T-helper 2 cell treated with Interferon-gamma antibody and Interleukin-4, amounts not matched to agents 5 μg/mL and 100 μg/mL, for 36 hours (primary cell): ENCODE results near the gene DOK7.

Experiments
- DNase-seq: peaks from one replicate; pipeline ENCODE4 v3.0.0; 2021; ENCODE audit warnings: low spot score
- H3K27ac Mint-ChIP-seq: one replicate; pipeline ENCODE4 v1.8.0; 2021; ENCODE audit warnings: mild to moderate bottlenecking, mixed read lengths
- H3K27me3 Mint-ChIP-seq: one replicate; pipeline ENCODE4 v1.8.0; 2021; ENCODE audit warnings: low read depth, mixed read lengths
- H3K36me3 Mint-ChIP-seq: one replicate; pipeline ENCODE4 v1.8.0; 2021; ENCODE audit warnings: low read depth, mixed read lengths
- H3K4me1 Mint-ChIP-seq: one replicate; pipeline ENCODE4 v1.8.0; 2021; ENCODE audit warnings: low read depth, mixed read lengths
- H3K4me3 Mint-ChIP-seq: one replicate; pipeline ENCODE4 v1.8.0; 2022; ENCODE audit warnings: mild to moderate bottlenecking, moderate library complexity, mixed read lengths
- H3K9me3 Mint-ChIP-seq: one replicate; pipeline ENCODE4 v1.8.0; 2021; ENCODE audit warnings: mixed read lengths

DOK7 gene

DNA sequence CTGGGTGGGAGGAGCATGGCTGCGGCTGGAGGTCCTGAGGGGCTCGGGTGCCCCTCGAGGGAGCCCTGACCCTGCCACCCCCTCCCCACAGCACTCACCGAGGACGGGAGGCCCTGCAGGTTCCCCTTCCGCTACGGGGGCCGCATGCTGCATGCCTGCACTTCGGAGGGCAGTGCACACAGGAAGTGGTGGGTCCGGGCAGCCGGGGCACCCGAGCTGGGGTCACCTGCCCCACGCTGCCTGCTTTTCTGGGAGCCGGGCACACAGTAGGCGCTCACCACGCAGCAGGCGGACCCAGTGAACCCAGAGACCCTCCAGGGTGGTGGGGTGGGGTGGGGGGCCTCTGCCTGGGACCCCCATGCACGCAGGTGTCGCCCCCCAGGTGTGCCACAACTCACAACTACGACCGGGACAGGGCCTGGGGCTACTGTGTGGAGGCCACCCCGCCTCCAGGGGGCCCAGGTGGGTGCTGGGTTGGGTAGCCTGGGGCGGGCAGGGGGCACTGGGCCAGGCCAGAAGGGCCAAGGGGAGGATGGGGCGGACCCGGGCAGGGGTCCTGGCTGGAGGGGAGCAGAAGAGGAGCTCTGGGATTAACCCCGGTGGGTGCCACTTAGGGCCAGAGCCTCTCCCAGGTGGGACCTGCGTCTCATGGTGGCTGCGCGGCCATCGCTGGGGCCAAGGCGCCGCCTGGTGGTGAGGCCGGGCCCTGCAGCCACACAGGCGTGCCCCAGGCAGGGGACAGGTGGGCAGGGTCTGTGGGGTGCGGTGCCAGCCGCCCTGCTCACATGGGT is 20.0 kb upstream of the DOK7 start:
- Mint-ChIP-seq H3K9me3 (no peaks in the 10 kb centered on the region), H3K4me3 (no peak overlapping the region), H3K27me3 (no peaks in the 10 kb centered on the region), H3K27ac (no peak overlapping the region), H3K4me1 (no peaks in the 10 kb centered on the region), H3K36me3 (no peaks in the 10 kb centered on the region)
- peak; percentile 52 for DNase-seq

DNA sequence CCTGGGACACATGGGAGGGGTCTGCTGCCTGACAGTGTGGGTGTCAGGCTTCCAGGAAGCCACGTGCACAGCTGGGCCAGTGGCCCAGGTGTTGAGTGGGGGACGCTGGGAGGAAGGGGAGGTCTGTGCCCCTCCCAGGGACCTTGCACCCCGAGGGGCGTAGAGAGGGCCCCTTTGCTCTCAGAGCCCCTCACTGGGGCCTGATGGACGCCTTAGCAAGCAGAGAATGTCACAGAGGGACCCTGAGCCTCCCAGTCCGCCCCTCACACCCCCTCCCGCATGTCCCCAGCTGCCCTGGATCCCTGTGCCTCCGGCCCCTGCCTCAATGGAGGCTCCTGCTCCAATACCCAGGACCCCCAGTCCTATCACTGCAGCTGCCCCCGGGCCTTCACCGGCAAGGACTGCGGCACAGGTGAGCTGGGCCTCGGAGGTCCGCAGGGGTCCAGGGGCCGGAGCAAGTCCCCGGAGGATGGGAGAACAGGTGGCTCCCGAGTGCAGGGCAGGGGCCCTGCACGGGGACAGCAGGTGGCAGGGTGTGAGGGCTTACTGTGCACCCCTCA is 19.3 kb upstream of the DOK7 start:
- Mint-ChIP-seq H3K4me3 (no peak overlapping the region), H3K9me3 (no peaks in the 10 kb centered on the region), H3K27me3 (no peaks in the 10 kb centered on the region), H3K36me3 (no peaks in the 10 kb centered on the region), H3K4me1 (no peaks in the 10 kb centered on the region), H3K27ac (no peak overlapping the region)
- no peak for DNase-seq

DNA sequence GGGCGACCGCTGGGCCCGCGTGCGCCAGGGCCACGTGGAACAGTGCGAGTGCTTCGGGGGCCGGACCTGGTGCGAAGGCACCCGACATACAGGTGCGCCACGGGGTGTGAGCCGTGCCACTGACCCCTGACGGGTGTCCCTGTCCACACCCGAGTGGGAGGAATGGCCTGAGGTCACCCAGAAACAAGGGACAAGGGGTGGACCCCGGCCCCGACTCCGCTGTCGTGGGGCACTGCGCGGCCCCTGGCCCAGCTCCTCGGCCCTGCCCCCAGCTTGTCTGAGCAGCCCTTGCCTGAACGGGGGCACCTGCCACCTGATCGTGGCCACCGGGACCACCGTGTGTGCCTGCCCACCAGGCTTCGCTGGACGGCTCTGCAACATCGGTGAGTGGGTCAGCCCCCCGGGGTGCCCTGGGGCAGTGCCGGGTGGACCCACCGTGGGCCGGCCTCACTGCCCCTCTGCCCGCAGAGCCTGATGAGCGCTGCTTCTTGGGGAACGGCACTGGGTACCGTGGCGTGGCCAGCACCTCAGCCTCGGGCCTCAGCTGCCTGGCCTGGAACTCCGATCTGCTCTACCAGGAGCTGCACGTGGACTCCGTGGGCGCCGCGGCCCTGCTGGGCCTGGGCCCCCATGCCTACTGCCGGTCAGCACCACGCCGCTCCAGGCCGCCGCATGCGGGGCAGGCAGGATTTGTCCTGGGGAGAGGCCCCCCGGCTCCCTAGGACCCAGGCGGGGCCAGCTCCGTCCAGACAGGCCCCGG is 18.6 kb upstream of the DOK7 start:
- no peak for DNase-seq

DNA sequence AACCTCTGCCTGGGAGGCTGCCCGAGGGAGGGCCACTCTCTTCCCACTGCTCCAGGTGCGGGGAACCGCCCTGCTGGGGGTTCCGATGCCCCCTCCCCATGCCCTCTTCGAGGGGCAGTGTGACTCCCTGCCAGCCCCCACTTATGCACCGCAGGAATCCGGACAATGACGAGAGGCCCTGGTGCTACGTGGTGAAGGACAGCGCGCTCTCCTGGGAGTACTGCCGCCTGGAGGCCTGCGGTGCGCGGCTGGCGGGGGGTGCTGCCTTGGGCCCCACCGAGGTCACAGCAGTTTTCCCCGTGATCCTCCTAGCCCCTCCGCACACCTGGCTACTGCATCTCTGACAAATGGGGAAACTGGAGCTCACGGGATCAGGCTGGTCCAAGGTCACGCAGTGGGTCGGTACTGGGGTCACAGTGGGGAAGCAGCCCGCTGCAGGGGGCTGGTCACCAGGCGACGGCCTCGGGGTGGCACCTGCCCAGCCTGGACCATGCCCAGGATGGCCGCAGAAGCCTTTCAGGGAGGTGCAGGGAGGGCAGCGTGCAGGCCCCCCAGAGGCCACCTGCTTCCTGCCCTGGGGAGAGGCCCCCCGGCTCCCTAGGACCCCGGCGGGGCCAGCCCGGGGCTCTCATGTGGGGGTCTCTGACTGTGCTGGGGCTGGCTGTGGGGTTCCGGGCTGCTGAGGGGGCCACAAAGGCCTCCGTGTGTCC is 17.8 kb upstream of the DOK7 start:
- no peak for DNase-seq
- Mint-ChIP-seq H3K36me3 (no peaks in the 10 kb centered on the region), H3K4me1 (no peaks in the 10 kb centered on the region), H3K9me3 (no peaks in the 10 kb centered on the region), H3K4me3 (no peak overlapping the region), H3K27ac (no peak overlapping the region), H3K27me3 (no peaks in the 10 kb centered on the region)

More for the DNA sequence above, 18.6 kb upstream of the DOK7 start:
- H3K4me1 Mint-ChIP-seq, result no peaks in the 10 kb centered on the region
- no peaks in the 10 kb centered on the region for H3K36me3 Mint-ChIP-seq
- no peak overlapping the region for H3K27ac Mint-ChIP-seq
- no peaks in the 10 kb centered on the region for H3K27me3 Mint-ChIP-seq
- no peaks in the 10 kb centered on the region for H3K9me3 Mint-ChIP-seq
- no peak overlapping the region for H3K4me3 Mint-ChIP-seq

GRCh38 chr4:3445829-3446545 is 17.1 kb upstream of the DOK7 start:
- no peak for DNase-seq
- Mint-ChIP-seq H3K27me3 (no peaks in the 10 kb centered on the region), H3K4me3 (no peak overlapping the region), H3K4me1 (no peaks in the 10 kb centered on the region), H3K9me3 (no peaks in the 10 kb centered on the region), H3K36me3 (no peaks in the 10 kb centered on the region), H3K27ac (no peak overlapping the region)

GRCh38 chr4:3446631-3447320 is 16.3 kb upstream of the DOK7 start:
- H3K36me3 Mint-ChIP-seq, result no peaks in the 10 kb centered on the region
- no peak overlapping the region for H3K27ac Mint-ChIP-seq
- no peaks in the 10 kb centered on the region for H3K27me3 Mint-ChIP-seq
- no peaks in the 10 kb centered on the region for H3K9me3 Mint-ChIP-seq
- DNase-seq, result no peak
- no peak overlapping the region for H3K4me3 Mint-ChIP-seq
- no peaks in the 10 kb centered on the region for H3K4me1 Mint-ChIP-seq

DNA sequence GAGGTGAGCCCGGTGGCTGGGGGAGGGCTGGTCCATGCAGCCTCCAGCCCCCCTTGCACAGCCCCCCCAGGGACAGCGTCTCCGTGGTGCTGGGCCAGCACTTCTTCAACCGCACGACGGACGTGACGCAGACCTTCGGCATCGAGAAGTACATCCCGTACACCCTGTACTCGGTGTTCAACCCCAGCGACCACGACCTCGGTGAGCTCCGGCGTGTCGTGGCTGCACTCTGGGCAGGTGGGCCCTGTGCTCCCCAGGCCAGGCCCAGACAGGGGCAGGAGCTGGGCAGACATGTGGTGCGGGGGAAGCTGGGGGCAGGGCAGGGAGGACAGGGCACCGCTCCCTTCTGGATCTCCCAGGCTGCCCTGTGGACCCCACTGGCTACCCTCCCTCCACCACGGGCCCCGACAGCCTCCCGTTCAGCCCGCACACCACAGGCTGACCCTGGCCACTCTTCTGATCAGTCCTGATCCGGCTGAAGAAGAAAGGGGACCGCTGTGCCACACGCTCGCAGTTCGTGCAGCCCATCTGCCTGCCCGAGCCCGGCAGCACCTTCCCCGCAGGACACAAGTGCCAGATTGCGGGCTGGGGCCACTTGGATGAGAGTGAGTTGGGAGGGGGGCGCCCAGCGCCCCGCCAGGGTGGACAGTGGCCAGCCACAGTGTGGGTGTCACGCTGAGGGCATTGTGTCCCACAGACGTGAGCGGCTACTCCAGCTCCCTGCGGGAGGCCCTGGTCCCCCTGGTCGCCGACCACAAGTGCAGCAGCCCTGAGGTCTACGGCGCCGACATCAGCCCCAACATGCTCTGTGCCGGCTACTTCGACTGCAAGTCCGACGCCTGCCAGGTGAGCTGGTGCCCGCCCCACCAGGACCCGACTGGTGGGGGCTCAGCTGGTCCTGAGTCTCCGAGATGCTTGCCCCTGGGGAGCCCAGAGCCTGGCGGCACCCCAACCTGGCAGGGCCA is 15.4 kb upstream of the DOK7 start:
- Mint-ChIP-seq H3K27me3 (no peaks in the 10 kb centered on the region), H3K36me3 (no peaks in the 10 kb centered on the region), H3K9me3 (no peaks in the 10 kb centered on the region), H3K4me1 (no peaks in the 10 kb centered on the region), H3K4me3 (no peak overlapping the region), H3K27ac (no peak overlapping the region)
- DNase-seq, result no peak

- no peaks in the 10 kb centered on the region for H3K4me1 Mint-ChIP-seq
- H3K27me3 Mint-ChIP-seq, result no peaks in the 10 kb centered on the region
- H3K27ac Mint-ChIP-seq, result no peak overlapping the region
- no peak for DNase-seq
- H3K9me3 Mint-ChIP-seq, result no peaks in the 10 kb centered on the region
- H3K4me3 Mint-ChIP-seq, result no peak overlapping the region
- no peaks in the 10 kb centered on the region for H3K36me3 Mint-ChIP-seq
These were observed 14.0 kb upstream of the DOK7 start for GRCh38 chr4:3449047-3449573.

- no peaks in the 10 kb centered on the region for H3K9me3 Mint-ChIP-seq
- no peak overlapping the region for H3K27ac Mint-ChIP-seq
- H3K4me3 Mint-ChIP-seq, result no peak overlapping the region
- no peaks in the 10 kb centered on the region for H3K4me1 Mint-ChIP-seq
- DNase-seq, result no peak
- no peaks in the 10 kb centered on the region for H3K36me3 Mint-ChIP-seq
- no peaks in the 10 kb centered on the region for H3K27me3 Mint-ChIP-seq
These were observed 13.3 kb upstream of the DOK7 start for GRCh38 chr4:3449574-3450534.

DNA sequence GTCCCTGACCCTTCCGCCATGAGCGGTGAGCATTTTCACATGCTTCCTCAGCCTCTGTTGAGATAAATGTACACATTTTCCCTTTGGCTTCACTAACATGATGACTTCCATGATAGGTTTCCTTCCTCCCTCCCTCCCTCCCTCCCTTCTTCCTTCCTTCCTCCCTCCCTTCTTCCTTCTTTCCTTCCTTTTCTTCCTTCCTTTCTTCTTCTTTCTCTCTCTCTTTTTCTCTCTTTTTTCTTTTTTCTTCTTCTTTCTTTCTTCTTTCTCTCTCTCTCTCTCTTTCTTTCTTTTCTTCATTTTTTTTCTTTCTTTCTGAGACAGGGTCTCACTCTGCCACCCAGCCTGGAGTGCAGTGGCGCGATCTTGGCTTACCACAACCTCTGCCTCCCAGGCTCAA is 12.5 kb upstream of the DOK7 start:
- no peak overlapping the region for H3K4me3 Mint-ChIP-seq
- H3K27ac Mint-ChIP-seq, result no peak overlapping the region
- peaks cover under 1% of the 10 kb centered on the region for H3K27me3 Mint-ChIP-seq
- peaks cover 8% of the 10 kb centered on the region for H3K9me3 Mint-ChIP-seq
- H3K36me3 Mint-ChIP-seq, result no peaks in the 10 kb centered on the region
- no peaks in the 10 kb centered on the region for H3K4me1 Mint-ChIP-seq
- no peak for DNase-seq

GRCh38 chr4:3451956-3452355 is 11.2 kb upstream of the DOK7 start:
- H3K36me3 Mint-ChIP-seq, result no peaks in the 10 kb centered on the region
- DNase-seq, result no peak
- no peaks in the 10 kb centered on the region for H3K4me1 Mint-ChIP-seq
- H3K27ac Mint-ChIP-seq, result no peak overlapping the region
- no peak overlapping the region for H3K4me3 Mint-ChIP-seq
- H3K9me3 Mint-ChIP-seq, result peaks cover 11% of the 10 kb centered on the region
- H3K27me3 Mint-ChIP-seq, result peaks cover 2% of the 10 kb centered on the region
